Amniotic epithelial cell (primary cell): ENCODE data around the gene CDH2.
A peak's percentile ranks its signal among the peaks of the same experiment; 100 is the strongest.

Experiments
- DNase-seq: peaks from one replicate; pipeline ENCODE4 v3.0.0-alpha.2; 2010; ENCODE audit warnings: low read depth

The CDH2 gene

DNA sequence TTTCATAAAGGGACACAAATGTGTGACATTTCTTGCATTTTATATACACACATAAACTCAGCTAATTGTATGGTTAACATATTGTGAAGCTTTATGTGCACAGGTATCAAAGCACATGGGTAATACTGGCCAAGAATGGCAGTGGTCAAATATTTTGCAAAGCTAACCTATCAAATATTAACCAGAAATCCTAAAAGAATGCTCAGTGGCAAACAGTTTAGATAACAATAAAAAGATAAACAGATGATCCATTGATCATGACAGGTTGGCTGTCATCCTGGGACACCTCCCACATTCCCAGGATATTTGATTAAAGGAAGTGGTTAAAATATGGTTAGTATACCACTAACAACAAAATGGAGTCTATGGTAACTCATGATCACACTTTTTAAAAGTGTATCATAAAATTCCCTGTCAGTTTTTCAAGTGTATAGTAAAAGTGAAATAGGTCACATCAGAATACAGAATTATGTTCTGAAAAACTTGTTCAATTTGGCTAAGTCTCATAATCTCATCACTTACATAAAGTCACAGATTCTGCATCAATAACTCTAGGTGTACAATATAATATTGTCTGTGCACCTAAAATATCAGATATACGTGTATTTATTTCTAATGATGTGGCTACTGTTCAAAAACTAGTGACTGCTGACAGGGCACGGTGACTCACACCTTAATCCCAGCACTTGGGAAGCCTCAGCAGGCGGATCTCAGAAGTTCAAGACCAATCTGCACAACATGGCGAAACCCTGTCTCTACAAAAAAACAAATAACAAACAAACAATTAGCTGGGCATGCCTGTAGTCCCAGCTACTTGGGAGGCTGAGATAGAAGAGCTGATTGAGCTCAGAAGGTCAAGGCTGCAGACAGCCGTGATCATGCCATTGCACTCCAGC is 48.9 kb downstream of the CDH2 start:
- DNase-seq: peak; percentile 64

GRCh38 chr18:28127228-28127627 is 49.7 kb downstream of the CDH2 start:
- DNase-seq: no peak

GRCh38 chr18:28126768-28127167 is 50.2 kb downstream of the CDH2 start:
- DNase-seq: no peak

DNA sequence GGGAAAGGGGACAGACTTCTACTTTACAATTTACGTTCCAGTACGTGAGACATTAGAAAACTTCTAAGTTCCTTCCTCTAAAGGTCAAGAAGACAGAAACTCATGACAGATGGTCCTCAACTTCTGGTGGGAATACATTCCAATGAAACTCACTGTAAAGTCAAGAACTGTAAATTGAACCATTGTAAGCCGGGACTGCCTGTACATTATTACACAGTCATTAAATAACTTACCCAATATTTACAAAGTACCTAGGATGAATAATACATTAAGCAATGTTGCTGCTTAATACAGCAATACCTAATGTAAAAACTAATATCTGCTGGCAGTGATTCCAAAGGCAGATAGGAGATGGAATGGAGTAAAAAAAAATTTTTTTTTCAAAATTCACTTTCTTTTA is 51.9 kb downstream of the CDH2 start:
- DNase-seq: peak; percentile 34

DNA sequence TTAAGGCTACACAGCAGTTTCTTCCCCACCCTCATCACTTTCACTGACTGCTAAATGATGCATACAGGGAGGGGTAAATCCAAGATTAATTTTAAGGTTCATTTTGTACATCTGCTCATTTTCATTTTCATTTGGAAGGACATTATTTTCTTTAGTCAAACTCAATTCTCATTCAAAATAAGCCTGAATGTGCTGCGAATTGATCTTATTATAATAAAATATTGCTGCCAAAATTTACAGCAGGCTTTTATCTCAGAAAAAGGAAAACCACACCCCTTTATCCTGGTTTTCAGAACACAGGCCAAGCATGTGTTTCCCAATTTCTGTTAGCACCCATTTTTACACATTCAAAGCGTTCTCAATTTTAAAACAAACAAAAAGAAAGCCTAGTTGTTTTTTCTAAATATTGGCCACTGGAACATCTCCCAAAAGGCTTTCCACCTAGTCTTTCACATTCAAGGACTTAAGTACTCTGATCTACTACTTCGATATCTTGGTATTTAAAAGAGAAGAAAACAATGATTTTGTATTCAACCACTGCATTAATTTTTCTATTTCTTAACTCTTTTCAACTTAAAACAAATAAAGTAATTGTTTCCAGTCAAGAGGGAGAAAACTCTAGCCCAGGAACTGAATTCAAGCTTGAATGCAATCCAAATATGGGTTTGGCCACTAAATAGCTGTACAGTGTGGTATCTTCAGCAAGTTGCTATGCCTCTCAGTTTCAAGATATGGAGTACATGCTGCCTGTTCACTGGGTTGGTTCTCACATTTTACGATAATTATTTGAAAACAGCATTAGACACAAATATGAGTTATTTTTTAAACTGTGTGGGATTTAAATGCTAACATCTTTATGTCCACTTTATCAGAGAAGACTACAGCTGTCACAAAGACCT is 52.5 kb downstream of the CDH2 start:
- no peak for DNase-seq

DNA sequence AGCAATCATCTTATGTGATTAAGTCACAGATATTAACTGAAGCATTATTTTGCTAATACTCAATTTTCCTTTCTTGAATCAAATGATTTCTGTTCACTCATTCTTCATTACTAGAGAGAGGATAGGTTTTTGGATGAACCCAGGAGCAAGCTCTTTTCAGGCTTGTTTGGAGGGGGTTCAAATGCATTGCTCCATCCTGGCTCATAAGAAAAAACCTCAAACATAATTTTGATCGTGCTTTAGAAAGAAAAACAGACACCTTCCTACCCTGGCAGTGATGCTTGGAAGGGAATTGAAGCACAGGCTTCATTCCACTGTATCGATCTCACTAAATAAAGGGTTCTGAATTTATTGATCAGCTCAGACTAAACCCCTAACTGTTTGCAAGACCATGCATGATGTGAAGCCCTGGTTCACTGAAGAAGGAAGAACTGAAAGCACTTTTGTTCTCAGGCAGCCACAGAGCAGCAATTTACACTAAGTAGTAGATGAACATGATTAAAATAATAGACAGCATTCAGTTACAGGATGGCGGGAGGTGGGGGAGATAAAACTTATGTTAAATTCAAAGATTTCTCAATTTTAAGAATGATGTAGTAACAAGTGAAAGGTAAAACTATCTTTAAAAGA is 53.4 kb downstream of the CDH2 start:
- DNase-seq: no peak

GRCh38 chr18:28120828-28121515 is 56.0 kb downstream of the CDH2 start:
- no peak for DNase-seq

DNA sequence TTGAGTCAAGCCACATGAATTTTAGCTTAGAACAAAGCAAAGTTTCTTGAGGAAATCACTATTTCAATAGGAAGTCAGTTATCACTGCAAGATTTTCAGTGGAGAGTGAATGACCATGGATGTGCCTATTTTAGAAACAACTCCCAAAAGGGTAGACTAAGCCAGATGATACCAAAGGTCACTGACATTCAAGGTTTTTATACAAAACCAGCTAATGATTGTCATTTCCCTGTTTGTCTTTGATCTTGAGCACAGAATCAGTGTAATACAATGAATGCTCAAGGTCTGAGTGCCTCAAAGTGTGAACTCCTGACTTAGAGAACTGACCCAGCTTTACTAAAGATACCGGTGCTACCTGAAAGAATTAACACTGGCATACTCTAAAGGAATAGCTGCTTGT is 60.5 kb downstream of the CDH2 start:
- DNase-seq: no peak

- DNase-seq: peak; percentile 92
Measured at GRCh38 chr18:28115149-28115550, 61.8 kb downstream of the CDH2 start.

DNA sequence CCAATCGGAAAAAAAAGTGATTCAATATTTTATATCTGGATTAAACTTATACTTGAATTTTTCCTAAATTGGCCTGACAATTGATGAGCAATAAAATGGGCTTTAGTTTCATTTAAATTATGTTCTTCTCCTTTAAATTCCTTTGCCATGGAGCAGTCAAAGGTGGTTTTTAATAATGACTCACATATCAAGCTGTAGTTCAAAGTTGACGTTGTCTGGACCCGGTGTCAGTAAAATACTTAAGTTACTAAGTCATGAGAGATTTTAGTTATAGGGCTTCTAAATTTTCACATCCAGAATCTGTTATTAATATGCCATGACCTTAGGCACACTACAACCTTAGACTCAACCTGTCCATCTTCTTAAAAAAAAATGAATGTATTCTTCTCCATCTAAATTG is 62.5 kb downstream of the CDH2 start:
- peak; percentile 74 for DNase-seq

DNA sequence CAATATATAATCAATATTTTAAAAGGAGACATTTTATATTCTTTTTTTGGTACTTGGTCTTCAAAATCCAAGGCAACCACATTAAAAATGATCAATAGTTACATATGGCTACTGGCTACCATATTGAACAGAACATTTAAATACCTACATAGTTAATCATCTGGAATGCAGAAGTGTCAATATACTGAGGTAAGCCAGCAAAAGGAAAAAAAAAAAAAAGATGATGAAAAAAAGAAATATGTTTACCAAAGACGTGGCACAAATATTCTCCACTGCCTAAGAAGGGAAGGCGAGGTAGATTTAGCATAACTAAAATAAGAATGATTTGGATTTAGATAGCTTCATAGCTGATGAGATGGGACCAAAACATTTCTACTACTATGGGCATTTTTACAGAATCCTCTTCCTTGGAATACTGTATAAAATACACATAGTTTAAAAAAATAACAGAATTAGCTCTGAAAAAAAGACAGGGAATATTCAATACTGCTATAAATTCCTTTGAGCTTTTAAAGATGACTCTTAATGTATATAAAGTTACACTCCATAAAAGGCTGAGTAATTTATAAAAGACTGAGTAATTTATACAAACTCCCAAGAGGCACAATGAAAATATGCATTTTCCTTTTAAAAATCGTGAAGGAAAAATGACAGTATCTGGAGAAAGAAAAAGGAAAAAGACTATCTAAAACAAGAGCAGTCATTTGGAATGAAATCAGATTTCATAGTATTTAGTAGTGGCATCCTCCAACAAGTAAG is 63.5 kb downstream of the CDH2 start:
- DNase-seq: no peak

GRCh38 chr18:28112056-28112470 is 64.9 kb downstream of the CDH2 start:
- peak; percentile 89 for DNase-seq

GRCh38 chr18:28110924-28111323 is 66.0 kb downstream of the CDH2 start:
- DNase-seq: no peak

- no peak for DNase-seq
Measured at GRCh38 chr18:28109781-28110560, 67.0 kb downstream of the CDH2 start.

- peak; percentile 54 for DNase-seq
Measured at GRCh38 chr18:28108814-28109213, 68.1 kb downstream of the CDH2 start.

GRCh38 chr18:28108254-28108653 is 68.7 kb downstream of the CDH2 start:
- no peak for DNase-seq

DNA sequence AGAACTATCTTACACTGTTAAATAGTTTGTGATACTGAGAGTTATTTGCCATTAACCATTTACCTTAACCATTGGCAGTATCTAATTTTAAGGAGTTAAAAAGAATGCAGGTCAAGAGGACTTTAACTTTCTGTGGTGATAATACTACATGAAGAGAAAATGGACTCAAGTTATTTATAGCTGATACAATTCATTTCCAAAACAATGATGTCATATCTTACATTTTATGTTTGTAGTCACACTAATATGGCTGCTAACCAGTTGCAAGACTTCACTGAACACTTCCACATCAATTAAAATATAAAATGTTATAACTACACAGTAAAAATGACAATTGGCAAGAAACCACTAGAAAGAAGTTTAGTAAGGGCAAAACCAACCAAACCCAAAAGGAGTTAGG is 77.7 kb downstream of the CDH2 start:
- no peak for DNase-seq

GRCh38 chr18:28095631-28096030 is 81.3 kb downstream of the CDH2 start:
- peak; percentile 24 for DNase-seq

- DNase-seq: peak; percentile 59
Measured at GRCh38 chr18:28095041-28095440, 81.9 kb downstream of the CDH2 start.

GRCh38 chr18:28091197-28091596 is 85.7 kb downstream of the CDH2 start:
- DNase-seq: peak; percentile 26
